ENCODE measurements around the gene CPS1. TPM values are rescaled to one million over a fixed set of nuclear protein-coding genes. Genes with fewer than 3 reads are reported as not detected.

The CPS1 gene
- 1 to 10 TPM in 1 of 2 donors, under 1 TPM in 1; 0.99 to 1.4 TPM for polyA plus RNA-seq

DNA sequence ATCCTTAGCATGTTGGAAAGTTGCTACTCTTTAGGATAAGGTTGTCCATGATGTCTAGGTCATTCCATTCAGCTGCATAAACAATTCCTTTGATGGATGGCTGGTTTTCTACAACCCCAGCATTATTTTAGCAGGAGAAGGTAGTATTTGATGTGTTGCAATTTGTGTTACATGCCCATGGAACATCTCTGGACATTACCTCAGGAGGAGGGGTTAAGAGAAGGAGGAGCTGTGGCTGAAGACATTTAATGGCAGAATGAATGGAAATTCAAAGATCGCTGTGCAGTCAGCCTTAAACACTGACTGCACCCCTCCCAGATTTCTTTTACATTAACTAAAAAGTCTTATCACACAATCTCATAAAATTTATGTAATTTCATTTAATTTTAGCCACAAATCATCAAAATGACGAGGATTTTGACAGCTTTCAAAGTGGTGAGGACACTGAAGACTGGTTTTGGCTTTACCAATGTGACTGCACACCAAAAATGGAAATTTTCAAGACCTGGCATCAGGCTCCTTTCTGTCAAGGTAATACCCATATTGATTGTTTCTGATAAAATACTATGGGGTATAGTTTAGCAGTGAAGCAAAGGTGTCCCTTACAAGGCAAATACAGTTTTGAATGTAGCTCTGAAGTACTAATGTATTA, at the start of gene CPS1:
Gene CPS1, plus strand, starts transcription at position 271 of the 652 bp plus-strand sequence. Its CDS starts 135 bp downstream, at position 406.
- Histone ChIP-seq H3K4me3 (ENCODE audit: low read depth in 1 of 2, low read length in 2 of 2) (no peak within 1 kb of the TSS), H3K36me3 (ENCODE audit: control insufficient read depth in 2 of 2, insufficient read depth in 2 of 2, low read length in 1 of 2) (no peaks in the 10 kb centered on the region), H3K4me1 (ENCODE audit: control insufficient read depth in 2 of 2, insufficient read depth in 2 of 2, low read length in 1 of 2) (no peaks in the 10 kb centered on the region), H3K27me3 (ENCODE audit: control insufficient read depth in 1 of 2, insufficient read depth in 2 of 2, low read length in 2 of 2) (no peaks in the 10 kb centered on the region), H3K9me3 (ENCODE audit: control insufficient read depth in 2 of 2, insufficient read depth in 1 of 2, low read depth in 1 of 2, low read length in 1 of 2) (no peaks in the 10 kb centered on the region), H3K27ac (ENCODE audit: low read depth in 2 of 2, low read length in 1 of 2) (no peak within 1 kb of the TSS)
- WGBS, 2 donors: 83 to 86% methylated on average over 2 of the region's 2 CpGs

GRCh38 chr2:210515911-210516310, 40.5 kb upstream of the CPS1 start:
- no peak overlapping the region for H3K4me3 ChIP-seq (ENCODE audit: low read depth in 1 of 2, low read length in 2 of 2)
- H3K9me3 ChIP-seq (ENCODE audit: control insufficient read depth in 2 of 2, insufficient read depth in 1 of 2, low read depth in 1 of 2, low read length in 1 of 2): no peaks in the 10 kb centered on the region
- no peak overlapping the region for H3K27ac ChIP-seq (ENCODE audit: low read depth in 2 of 2, low read length in 1 of 2)
- no peaks in the 10 kb centered on the region for H3K36me3 ChIP-seq (ENCODE audit: control insufficient read depth in 2 of 2, insufficient read depth in 2 of 2, low read length in 1 of 2)
- no peaks in the 10 kb centered on the region for H3K27me3 ChIP-seq (ENCODE audit: control insufficient read depth in 1 of 2, insufficient read depth in 2 of 2, low read length in 2 of 2)
- no peaks in the 10 kb centered on the region for H3K4me1 ChIP-seq (ENCODE audit: control insufficient read depth in 2 of 2, insufficient read depth in 2 of 2, low read length in 1 of 2)
- WGBS, 2 donors: 57 to 76% methylated on average over 2 of the region's 2 CpGs

DNA sequence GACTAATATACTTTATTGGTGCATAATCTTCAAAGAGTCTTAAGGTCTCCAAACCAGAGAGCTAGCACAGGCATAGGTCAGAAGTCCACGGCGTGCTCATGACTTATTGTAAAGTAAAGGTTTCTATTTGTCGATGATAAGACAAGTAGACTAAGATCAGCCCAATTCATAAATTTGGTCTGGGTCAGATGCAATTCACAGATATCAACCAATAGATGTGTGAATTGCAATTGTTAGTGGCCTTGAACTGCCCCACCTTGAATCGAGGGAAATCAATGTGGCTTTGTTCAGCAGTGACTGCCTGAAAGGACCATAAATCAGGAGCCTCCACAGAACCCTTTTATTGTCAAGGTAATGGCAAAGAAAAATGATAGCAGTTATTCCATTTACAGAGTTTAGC, 39.1 kb upstream of the CPS1 start:
- H3K27ac ChIP-seq (ENCODE audit: low read depth in 2 of 2, low read length in 1 of 2): no peak overlapping the region
- no peaks in the 10 kb centered on the region for H3K4me1 ChIP-seq (ENCODE audit: control insufficient read depth in 2 of 2, insufficient read depth in 2 of 2, low read length in 1 of 2)
- H3K36me3 ChIP-seq (ENCODE audit: control insufficient read depth in 2 of 2, insufficient read depth in 2 of 2, low read length in 1 of 2): no peaks in the 10 kb centered on the region
- no peak overlapping the region for H3K4me3 ChIP-seq (ENCODE audit: low read depth in 1 of 2, low read length in 2 of 2)
- no peaks in the 10 kb centered on the region for H3K27me3 ChIP-seq (ENCODE audit: control insufficient read depth in 1 of 2, insufficient read depth in 2 of 2, low read length in 2 of 2)
- H3K9me3 ChIP-seq (ENCODE audit: control insufficient read depth in 2 of 2, insufficient read depth in 1 of 2, low read depth in 1 of 2, low read length in 1 of 2): no peaks in the 10 kb centered on the region
- WGBS, 2 donors: 50 to 66% methylated on average over 4 of the region's 4 CpGs

GRCh38 chr2:210519594-210519993, 36.8 kb upstream of the CPS1 start:
- no peak overlapping the region for H3K4me3 ChIP-seq (ENCODE audit: low read depth in 1 of 2, low read length in 2 of 2)
- H3K27ac ChIP-seq (ENCODE audit: low read depth in 2 of 2, low read length in 1 of 2): no peak overlapping the region
- no peaks in the 10 kb centered on the region for H3K4me1 ChIP-seq (ENCODE audit: control insufficient read depth in 2 of 2, insufficient read depth in 2 of 2, low read length in 1 of 2)
- H3K36me3 ChIP-seq (ENCODE audit: control insufficient read depth in 2 of 2, insufficient read depth in 2 of 2, low read length in 1 of 2): no peaks in the 10 kb centered on the region
- no peaks in the 10 kb centered on the region for H3K27me3 ChIP-seq (ENCODE audit: control insufficient read depth in 1 of 2, insufficient read depth in 2 of 2, low read length in 2 of 2)
- 77 to 79% methylated on average over 5 of the region's 5 CpGs for WGBS, 2 donors
- no peaks in the 10 kb centered on the region for H3K9me3 ChIP-seq (ENCODE audit: control insufficient read depth in 2 of 2, insufficient read depth in 1 of 2, low read depth in 1 of 2, low read length in 1 of 2)

GRCh38 chr2:210522399-210522798, 34.0 kb upstream of the CPS1 start:
- H3K4me3 ChIP-seq (ENCODE audit: low read depth in 1 of 2, low read length in 2 of 2): no peak overlapping the region
- H3K4me1 ChIP-seq (ENCODE audit: control insufficient read depth in 2 of 2, insufficient read depth in 2 of 2, low read length in 1 of 2): no peaks in the 10 kb centered on the region
- H3K9me3 ChIP-seq (ENCODE audit: control insufficient read depth in 2 of 2, insufficient read depth in 1 of 2, low read depth in 1 of 2, low read length in 1 of 2): no peaks in the 10 kb centered on the region
- H3K36me3 ChIP-seq (ENCODE audit: control insufficient read depth in 2 of 2, insufficient read depth in 2 of 2, low read length in 1 of 2): no peaks in the 10 kb centered on the region
- H3K27ac ChIP-seq (ENCODE audit: low read depth in 2 of 2, low read length in 1 of 2): no peak overlapping the region
- H3K27me3 ChIP-seq (ENCODE audit: control insufficient read depth in 1 of 2, insufficient read depth in 2 of 2, low read length in 2 of 2): no peaks in the 10 kb centered on the region

- no peaks in the 10 kb centered on the region for H3K27me3 ChIP-seq (ENCODE audit: control insufficient read depth in 1 of 2, insufficient read depth in 2 of 2, low read length in 2 of 2)
Observed at GRCh38 chr2:210523650-210524289, 32.6 kb upstream of the CPS1 start.

GRCh38 chr2:210524533-210524932, 31.9 kb upstream of the CPS1 start:
- H3K4me1 ChIP-seq (ENCODE audit: control insufficient read depth in 2 of 2, insufficient read depth in 2 of 2, low read length in 1 of 2): no peaks in the 10 kb centered on the region
- no peaks in the 10 kb centered on the region for H3K36me3 ChIP-seq (ENCODE audit: control insufficient read depth in 2 of 2, insufficient read depth in 2 of 2, low read length in 1 of 2)
- H3K27me3 ChIP-seq (ENCODE audit: control insufficient read depth in 1 of 2, insufficient read depth in 2 of 2, low read length in 2 of 2): no peaks in the 10 kb centered on the region
- no peak overlapping the region for H3K27ac ChIP-seq (ENCODE audit: low read depth in 2 of 2, low read length in 1 of 2)
- H3K4me3 ChIP-seq (ENCODE audit: low read depth in 1 of 2, low read length in 2 of 2): no peak overlapping the region
- H3K9me3 ChIP-seq (ENCODE audit: control insufficient read depth in 2 of 2, insufficient read depth in 1 of 2, low read depth in 1 of 2, low read length in 1 of 2): no peaks in the 10 kb centered on the region

More at GRCh38 chr2:210523650-210524289, 32.6 kb upstream of the CPS1 start:
- Histone ChIP-seq H3K9me3 (ENCODE audit: control insufficient read depth in 2 of 2, insufficient read depth in 1 of 2, low read depth in 1 of 2, low read length in 1 of 2) (no peaks in the 10 kb centered on the region), H3K36me3 (ENCODE audit: control insufficient read depth in 2 of 2, insufficient read depth in 2 of 2, low read length in 1 of 2) (no peaks in the 10 kb centered on the region), H3K4me1 (ENCODE audit: control insufficient read depth in 2 of 2, insufficient read depth in 2 of 2, low read length in 1 of 2) (no peaks in the 10 kb centered on the region), H3K4me3 (ENCODE audit: low read depth in 1 of 2, low read length in 2 of 2) (no peak overlapping the region), H3K27ac (ENCODE audit: low read depth in 2 of 2, low read length in 1 of 2) (no peak overlapping the region)
- 82 to 85% methylated on average over 4 of the region's 4 CpGs for WGBS, 2 donors

- no peak overlapping the region for H3K4me3 ChIP-seq (ENCODE audit: low read depth in 1 of 2, low read length in 2 of 2)
- no peaks in the 10 kb centered on the region for H3K36me3 ChIP-seq (ENCODE audit: control insufficient read depth in 2 of 2, insufficient read depth in 2 of 2, low read length in 1 of 2)
- no peaks in the 10 kb centered on the region for H3K9me3 ChIP-seq (ENCODE audit: control insufficient read depth in 2 of 2, insufficient read depth in 1 of 2, low read depth in 1 of 2, low read length in 1 of 2)
- no peaks in the 10 kb centered on the region for H3K4me1 ChIP-seq (ENCODE audit: control insufficient read depth in 2 of 2, insufficient read depth in 2 of 2, low read length in 1 of 2)
- H3K27me3 ChIP-seq (ENCODE audit: control insufficient read depth in 1 of 2, insufficient read depth in 2 of 2, low read length in 2 of 2): no peaks in the 10 kb centered on the region
- no peak overlapping the region for H3K27ac ChIP-seq (ENCODE audit: low read depth in 2 of 2, low read length in 1 of 2)
Observed at GRCh38 chr2:210527286-210527685, 29.1 kb upstream of the CPS1 start.

GRCh38 chr2:210528716-210529115, 27.7 kb upstream of the CPS1 start:
- H3K36me3 ChIP-seq (ENCODE audit: control insufficient read depth in 2 of 2, insufficient read depth in 2 of 2, low read length in 1 of 2): no peaks in the 10 kb centered on the region
- no peaks in the 10 kb centered on the region for H3K27me3 ChIP-seq (ENCODE audit: control insufficient read depth in 1 of 2, insufficient read depth in 2 of 2, low read length in 2 of 2)
- 75 to 79% methylated on average over 4 of the region's 4 CpGs for WGBS, 2 donors
- no peak overlapping the region for H3K4me3 ChIP-seq (ENCODE audit: low read depth in 1 of 2, low read length in 2 of 2)
- no peaks in the 10 kb centered on the region for H3K9me3 ChIP-seq (ENCODE audit: control insufficient read depth in 2 of 2, insufficient read depth in 1 of 2, low read depth in 1 of 2, low read length in 1 of 2)
- no peaks in the 10 kb centered on the region for H3K4me1 ChIP-seq (ENCODE audit: control insufficient read depth in 2 of 2, insufficient read depth in 2 of 2, low read length in 1 of 2)
- no peak overlapping the region for H3K27ac ChIP-seq (ENCODE audit: low read depth in 2 of 2, low read length in 1 of 2)

DNA sequence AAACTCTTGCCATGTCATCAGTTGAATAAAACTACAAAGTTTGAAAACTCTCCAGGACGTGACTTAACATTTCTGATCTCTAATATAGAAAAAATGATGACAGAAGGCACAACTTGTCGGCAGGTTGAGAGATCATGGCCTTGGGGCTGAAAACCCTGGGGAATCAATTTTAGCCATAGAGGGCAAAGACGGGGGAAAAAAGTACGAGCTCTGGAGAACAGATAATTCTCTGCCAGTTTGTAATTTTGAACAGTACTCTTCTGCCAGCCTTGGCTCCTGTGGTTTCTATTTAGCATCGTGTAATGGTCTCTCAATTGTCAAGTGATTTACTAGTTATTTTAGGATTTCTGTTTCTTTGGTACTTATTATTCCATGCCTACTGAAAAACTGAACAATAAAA, 25.3 kb upstream of the CPS1 start:
- H3K27ac ChIP-seq (ENCODE audit: low read depth in 2 of 2, low read length in 1 of 2): no peak overlapping the region
- WGBS, 2 donors: 82 to 86% methylated on average over 5 of the region's 5 CpGs
- no peaks in the 10 kb centered on the region for H3K9me3 ChIP-seq (ENCODE audit: control insufficient read depth in 2 of 2, insufficient read depth in 1 of 2, low read depth in 1 of 2, low read length in 1 of 2)
- H3K4me3 ChIP-seq (ENCODE audit: low read depth in 1 of 2, low read length in 2 of 2): no peak overlapping the region
- no peaks in the 10 kb centered on the region for H3K4me1 ChIP-seq (ENCODE audit: control insufficient read depth in 2 of 2, insufficient read depth in 2 of 2, low read length in 1 of 2)
- no peaks in the 10 kb centered on the region for H3K36me3 ChIP-seq (ENCODE audit: control insufficient read depth in 2 of 2, insufficient read depth in 2 of 2, low read length in 1 of 2)
- no peaks in the 10 kb centered on the region for H3K27me3 ChIP-seq (ENCODE audit: control insufficient read depth in 1 of 2, insufficient read depth in 2 of 2, low read length in 2 of 2)
